Activated CD8-positive, alpha-beta memory T cell treated with anti-CD3 and anti-CD28 coated beads for 36 hours (primary cell): ENCODE measurements around the gene PTPRN2. TPM values are rescaled to one million over a fixed set of nuclear protein-coding genes. Genes with fewer than 3 reads are reported as not detected.

ENCODE experiments used
- CTCF ChIA-PET: fragments of 350-600 bp; sonication (Branson Sonifier 250); formaldehyde crosslinking; loops from one replicate; lab custom pipeline; 2021; ENCODE audit warnings: antibody characterized with exemption; lab: Charles Lee
- POLR2A ChIA-PET: fragments of 350-600 bp; sonication (Branson Sonifier 250); formaldehyde crosslinking; loops from one replicate; lab custom pipeline; 2021; ENCODE audit warnings: antibody characterized with exemption; lab: Charles Lee
- total RNA-seq, 2 experiments: library from RNA; stranded (reverse); gene quantifications; one replicate each; pipeline ENCODE4 v1.2.3, GENCODE V29; 2021

The PTPRN2 gene
- total RNA-seq, 2 experiments from 2014 or later, result 0.36 to 0.44 TPM

DNA sequence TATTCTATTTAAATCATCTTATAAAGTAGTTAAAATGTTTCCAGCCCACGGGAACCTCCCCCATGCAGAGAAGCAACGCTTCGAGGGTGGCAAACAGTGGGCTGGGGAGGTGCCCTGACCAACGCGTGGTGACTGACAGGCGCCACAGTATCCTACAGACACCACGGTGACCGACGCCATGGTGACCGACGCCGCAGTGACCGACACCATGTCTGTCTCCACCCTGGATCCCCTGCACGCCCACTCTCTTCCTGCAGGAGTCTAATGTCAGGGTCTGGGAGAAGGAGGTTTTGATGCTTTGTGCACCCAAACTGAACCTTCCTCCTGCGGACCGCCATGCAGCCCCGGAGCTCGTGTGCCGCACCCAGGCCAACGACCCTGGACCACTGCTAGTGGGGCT lies 464.4 kb downstream of the PTPRN2 start:
- CTCF ChIA-PET, result no interaction called here
- POLR2A ChIA-PET, result no interaction called here

DNA sequence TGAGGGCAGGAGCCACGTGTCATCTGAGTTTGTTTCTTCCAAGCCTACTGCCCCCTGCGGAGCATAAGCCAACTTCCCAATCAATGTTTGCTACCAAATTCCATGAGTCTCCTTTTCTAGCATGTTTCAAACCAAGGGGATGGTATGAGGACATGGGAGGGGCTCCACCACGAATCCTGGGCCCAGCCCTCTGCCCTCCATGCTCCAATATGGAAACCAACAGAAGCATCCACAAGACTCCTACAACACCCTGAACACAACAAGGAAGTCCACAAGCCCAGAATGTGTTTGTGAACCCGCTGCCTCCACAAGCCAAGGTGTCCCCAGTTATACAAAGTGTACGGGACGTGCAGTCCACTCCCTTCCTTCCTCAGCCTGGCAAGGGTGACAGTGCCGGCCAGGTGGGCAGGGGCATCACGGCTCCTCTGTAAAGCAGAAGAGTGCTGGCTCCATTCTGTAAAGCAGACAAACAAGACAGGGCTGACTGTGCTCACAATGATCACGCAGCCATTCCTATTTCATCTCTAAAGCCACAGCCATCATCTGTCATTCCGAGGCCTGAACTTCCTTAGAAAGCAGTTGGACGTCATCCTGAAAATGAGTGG lies 466.1 kb downstream of the PTPRN2 start:
- CTCF ChIA-PET, result no interaction called here
- POLR2A ChIA-PET, result no interaction called here

DNA sequence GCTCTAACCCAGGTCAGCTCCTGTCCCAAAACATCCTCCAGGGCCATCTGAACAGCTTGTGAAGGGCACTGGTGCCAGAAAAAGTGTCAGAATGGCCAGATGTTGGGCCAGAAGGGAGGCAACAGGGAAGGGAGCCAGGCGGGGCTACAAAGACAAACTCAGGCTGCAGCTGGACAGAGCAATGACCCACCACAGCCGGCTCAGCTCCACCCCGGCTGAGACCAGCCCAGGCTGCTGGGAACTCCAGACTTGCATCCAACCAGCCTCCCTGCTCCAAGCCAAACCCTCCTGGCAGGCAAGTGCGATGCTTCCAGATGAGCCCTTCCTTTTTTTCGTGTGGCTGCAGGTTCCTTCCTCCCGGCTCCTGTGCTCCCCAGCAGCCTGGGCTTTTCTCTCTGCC lies 466.9 kb downstream of the PTPRN2 start:
- POLR2A ChIA-PET, result no interaction called here
- CTCF ChIA-PET, result no interaction called here

DNA sequence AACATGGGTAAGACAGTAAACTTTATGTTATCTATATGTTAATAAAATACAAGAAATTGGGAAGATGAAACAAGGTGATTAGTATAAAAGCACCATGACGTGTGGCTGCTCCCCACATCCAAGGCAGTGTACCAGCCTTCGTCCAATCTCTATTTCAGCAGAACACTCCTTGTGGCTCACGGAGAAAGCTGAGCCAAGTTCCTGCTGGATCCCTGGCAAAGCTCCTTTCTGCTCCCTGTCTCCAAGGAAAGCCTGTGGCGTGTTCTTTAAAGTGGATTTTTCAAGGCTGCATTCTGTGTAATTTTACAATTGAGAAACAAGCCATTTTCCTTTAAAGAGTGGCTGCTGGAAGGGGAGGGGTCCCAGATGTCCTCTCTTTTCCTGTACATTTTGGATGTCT lies 467.3 kb downstream of the PTPRN2 start:
- POLR2A ChIA-PET, result no interaction called here
- CTCF ChIA-PET, result no interaction called here

DNA sequence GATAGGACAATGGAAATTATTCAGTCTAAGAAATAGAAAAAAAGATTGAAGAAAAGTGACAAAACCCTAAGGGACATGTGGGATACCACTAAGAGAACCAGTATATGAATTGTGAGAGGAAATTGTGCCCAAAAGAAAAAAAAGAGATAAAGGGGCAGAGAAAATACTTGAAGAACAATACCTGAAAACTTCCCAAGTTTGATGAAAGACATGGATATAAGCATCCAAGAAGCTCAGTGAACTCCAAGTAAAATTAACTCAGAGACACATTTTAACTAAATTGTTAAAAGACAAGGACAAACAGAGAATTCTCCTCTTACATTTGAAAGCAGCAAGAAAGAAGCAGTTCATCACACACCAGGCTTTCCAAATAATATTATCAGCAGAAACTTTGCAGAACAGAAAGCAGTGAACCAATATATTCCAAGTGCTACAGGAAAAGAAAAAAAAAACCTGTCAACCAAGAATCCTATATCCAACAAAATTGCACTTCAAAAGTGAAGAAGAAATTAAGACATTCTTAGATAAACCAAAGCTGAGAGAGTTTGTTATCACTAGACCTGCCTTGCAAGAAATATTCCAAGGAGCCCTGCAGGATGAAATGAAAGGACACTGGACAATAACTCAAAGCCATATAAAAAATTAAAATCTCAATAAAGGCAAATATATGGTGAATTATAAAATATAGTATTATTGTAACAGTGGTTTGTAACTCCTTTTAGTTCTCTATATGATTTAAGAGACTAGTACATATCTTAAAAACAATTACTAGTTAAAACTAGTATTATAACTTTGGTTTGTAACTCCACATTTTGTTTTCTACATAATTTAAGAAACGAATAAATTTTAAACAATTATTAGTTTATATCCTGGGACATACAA lies 470.0 kb downstream of the PTPRN2 start:
- POLR2A ChIA-PET, result no interaction called here
- CTCF ChIA-PET, result no interaction called here

DNA sequence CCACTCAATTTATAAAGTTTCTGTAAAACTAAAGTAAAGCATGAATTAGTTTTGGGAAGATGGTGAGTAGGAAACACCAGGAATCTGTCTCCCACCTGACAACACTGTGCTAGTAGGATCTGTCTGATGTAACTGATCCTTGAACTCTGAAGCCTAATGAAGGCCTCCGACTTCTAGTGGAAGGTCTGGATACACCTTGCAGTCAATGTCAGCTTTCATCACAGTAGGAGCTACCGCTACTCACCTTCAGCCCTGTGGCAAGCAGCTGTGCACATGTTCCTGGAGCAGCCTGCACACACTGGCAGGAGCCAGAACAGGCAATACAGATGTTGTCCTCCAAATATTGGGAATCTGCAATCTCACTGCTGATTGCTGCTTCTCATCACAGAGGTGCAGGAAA lies 471.4 kb downstream of the PTPRN2 start:
- ChIA-PET CTCF (no interaction called here), POLR2A (no interaction called here)

DNA sequence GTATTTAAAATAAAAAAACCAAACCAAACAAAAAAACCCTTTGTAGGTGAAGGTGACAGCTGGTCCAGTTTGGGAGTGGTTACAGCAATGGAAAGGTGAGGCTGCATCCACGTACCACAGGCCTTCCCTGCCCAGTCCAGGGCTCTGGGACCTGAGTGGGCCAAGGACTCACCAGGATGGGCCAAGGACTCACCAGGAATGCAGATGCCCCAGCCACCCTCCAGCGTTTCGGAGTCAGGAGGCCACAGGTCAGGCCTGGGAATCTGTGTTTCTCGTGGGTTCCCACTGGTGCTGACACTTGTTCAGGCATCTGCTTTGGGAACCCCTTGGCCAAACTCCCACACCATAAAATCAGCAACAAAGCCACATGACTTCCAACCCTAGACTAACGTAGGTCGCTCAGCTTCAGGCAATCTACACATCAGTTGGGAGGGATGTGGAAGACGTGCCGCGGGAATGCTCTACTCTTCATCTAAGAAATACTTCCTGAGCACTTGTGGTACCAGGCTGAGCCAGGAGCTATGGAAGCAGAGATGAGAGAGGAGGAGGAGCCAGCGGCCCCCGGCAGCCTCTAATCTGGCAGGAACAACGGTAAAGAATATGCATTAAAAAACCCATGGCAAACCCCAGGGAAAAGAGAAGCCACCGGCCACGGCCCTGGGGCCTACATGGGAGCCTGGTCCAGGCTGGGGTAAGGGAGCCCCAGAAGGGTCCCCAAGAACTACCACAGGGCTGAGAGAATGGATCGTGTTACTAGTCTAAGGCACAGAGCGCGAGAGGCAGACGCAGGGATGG lies 473.4 kb downstream of the PTPRN2 start:
- ChIA-PET CTCF (no interaction called here), POLR2A (no interaction called here)

DNA sequence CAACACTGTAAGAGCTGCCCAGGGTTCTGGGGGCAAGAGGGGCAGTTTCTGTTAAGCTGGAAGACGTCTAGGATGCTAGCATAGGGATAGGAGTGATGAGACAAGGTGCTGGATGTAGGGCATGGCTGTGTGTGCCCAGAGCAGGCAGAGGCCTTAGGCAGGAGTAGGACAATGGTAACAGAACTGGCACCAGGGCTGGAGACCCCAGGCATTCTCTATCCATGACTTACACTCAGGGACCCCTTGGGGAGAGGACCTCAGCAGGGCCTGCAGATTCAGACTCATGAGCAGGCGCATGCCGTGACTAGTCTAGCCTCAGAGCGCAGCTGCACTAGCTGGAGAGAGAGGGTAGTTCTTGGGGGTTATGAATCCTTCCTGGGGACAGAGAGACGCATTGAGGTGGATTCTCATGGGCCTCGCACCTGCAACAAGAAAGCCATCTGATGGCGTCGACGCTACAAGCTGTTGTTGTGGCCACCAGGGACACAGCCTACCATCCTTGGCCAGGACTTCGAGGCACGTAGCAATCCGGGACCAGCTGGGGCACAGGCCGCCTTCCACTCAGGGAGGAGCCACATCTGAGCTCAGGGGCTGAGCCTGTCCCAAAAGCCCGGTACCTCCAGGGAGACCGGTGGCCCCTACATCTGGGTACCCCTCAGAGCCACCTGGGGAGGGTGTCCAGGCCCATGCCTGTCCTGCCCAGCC lies 474.1 kb downstream of the PTPRN2 start:
- ChIA-PET CTCF (no interaction called here), POLR2A (no interaction called here)

DNA sequence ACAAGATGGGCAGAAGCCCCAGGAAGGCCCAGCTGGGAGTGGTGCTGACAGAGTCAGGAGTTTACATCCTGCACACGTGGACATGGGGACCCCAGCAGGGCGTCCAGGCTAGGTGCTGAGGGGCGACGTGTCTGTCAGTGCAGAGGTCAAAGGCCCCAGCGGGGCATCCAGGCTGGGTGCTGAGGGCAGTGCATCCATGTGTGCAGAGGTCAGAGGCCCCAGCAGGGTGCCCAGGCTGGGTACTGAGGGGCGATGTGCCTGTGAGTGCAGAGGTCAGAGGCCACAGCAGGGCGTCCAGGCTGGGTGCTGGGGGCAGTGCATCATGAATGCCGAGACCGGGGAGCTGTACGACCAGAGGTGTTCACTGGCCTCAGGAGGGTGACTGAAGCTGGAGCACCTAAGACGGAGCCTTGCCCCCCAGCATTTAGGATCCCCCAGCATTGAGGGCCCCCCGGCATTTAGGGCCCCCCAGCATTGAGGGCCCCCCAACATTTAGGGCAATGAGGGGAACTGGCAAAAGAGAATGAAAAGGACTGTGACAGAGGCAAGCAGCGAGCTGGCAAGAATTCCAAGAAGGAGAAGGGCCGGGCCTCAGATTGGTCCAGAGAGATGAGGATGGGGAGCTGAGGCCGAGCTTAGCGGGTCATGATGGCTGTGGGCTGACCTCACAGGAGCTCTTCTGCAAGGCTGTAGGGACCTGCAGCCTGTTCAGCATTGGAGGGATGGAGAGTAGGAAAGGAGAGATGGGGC lies 474.9 kb downstream of the PTPRN2 start:
- CTCF ChIA-PET, result no interaction called here

DNA sequence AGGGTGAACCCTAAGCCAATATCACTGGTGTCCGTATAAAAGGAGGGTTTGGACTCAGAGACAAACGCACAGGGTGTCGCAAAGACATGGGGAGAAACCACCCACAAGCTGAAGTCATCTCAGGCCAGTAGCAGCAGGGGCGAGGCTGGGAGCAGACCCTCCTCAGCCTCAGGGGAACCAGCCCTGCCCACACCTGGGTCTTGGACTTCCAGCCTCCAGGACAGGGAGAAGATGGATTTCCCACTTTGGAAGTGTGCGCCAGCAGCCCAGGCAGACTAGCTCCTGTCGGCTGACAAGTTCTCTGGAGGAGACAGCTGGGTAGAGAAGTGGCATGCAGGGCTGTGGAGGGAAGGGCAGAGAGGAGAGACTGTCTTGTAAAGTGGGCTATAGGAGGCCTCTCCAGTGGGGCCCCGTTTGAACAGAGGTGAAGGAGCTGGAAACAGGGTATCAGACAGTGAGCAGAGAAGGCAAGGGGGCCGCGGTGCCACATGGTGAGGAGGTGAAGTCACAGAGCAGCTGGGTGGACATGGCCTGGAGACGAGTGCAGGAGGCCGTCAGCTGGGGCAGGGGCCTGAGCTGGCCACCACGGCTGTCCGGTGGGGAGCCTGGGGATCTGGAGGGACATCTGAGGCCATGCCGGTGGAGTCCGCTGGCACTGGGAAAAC lies 475.6 kb downstream of the PTPRN2 start:
- POLR2A ChIA-PET, result no interaction called here

More for the DNA sequence above, 474.9 kb downstream of the PTPRN2 start:
- POLR2A ChIA-PET, result no interaction called here

DNA sequence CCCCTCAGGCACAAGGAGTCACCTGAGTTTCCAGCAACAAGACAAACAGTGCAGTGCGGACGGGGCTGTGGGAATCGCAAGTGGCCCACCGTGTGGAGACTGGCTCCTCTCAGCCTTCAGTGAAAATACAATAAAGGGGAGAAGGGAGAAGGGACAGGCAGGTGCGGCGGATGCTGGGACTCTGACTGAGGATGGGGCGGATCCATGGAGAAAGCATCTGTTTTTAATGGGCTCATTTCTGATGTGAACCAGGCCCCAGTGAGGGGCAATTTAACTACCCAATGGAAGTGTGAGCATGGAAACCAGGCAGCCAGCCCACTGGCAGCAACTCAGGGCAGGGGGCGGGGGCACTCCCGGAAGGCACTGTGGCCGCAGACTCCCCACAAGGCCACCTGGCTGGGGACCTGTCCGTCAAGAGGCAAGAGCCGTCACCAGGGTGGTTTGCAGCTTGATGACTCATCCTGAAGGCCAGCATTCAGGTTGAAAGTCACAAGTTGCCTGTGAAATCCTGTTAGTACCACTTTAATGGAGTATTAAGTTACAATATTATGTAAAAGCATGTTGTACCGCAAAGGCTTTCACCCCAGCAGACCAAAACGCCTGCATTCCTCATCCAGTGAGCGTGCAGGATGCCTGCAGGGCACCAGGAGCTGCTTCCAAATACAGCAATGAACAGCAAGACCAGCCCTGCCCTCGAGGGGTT lies 476.4 kb downstream of the PTPRN2 start:
- POLR2A ChIA-PET, result no interaction called here
- CTCF ChIA-PET, result no interaction called here

More for the DNA sequence above, 475.6 kb downstream of the PTPRN2 start:
- CTCF ChIA-PET, result no interaction called here

DNA sequence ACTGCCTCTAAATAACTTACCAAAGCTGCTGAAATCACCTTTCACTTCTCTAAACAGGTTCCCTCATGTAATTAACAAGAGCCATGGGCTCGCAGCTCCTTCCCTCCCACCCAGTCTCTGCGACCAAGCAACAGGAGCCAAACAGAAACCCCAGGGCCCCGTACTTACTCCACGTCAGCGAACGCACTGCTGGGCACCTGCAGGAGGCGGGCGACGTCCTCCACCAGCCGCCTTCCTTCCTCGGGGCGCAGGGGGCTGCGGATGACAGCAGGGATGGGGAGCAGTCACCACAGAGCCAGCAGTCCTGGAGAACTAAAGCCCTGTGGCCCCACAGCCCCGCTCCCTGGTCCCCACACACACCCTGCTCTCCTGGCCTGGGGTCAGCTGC lies 477.0 kb downstream of the PTPRN2 start:
- POLR2A ChIA-PET, result no interaction called here
- CTCF ChIA-PET, result no interaction called here

DNA sequence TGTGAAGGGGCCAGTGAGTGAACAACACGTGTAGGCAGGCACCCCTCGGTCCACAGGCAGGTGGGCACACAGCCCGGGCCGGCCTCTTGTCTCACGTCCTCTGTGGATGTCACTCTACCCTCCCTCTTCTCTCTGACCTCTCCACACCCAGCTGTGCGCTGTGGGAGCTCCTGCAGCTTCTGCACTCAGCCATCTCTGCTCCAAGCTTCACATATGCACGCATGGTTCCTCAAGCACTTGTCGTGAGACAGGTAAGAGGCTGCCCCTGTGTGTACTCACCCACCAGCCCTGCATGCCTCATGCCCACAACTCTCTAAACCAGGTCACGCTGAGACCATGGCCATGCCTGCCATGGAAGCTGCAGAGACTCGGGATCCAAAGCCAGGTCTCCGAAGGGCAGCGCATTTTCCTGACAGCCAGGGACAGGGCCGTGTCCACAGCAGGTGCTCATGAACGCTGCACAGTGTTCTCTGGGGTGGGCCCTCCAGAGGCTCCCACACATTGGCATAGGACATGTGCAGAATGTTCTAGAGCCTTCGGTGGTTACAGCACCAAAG lies 477.5 kb downstream of the PTPRN2 start:
- POLR2A ChIA-PET, result no interaction called here
- CTCF ChIA-PET, result no interaction called here

DNA sequence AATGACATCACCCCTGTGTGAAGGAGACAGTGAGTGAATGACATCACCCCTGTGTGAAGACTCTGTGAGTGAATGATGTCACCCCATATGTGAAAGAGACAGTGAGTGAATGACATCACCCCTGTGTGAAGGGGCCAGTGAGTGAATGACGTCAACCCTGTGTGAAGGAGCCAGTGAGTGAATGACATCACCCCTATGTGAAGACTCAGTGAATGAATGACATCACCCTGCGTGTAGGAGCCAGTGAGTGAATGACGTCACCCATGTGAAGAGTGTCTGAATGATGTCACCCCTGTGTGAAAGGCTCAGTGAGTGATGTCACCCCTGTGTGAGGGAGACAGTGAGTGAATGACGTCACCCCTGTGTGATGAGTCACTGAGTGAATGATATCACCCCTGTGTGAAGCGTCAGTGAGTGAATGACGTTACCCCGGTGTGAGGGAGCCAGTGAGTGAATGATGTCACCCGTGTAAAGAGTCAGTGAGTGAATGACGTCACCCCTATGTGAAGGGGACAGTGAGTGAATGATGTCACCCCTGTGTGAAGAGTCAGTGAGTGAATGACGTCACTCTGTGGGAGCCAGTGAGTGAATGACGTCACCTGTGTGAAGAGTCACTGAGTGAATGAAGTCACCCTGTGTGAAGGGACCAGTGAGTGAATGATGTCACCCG lies 478.1 kb downstream of the PTPRN2 start:
- ChIA-PET POLR2A (no interaction called here), CTCF (no interaction called here)

DNA sequence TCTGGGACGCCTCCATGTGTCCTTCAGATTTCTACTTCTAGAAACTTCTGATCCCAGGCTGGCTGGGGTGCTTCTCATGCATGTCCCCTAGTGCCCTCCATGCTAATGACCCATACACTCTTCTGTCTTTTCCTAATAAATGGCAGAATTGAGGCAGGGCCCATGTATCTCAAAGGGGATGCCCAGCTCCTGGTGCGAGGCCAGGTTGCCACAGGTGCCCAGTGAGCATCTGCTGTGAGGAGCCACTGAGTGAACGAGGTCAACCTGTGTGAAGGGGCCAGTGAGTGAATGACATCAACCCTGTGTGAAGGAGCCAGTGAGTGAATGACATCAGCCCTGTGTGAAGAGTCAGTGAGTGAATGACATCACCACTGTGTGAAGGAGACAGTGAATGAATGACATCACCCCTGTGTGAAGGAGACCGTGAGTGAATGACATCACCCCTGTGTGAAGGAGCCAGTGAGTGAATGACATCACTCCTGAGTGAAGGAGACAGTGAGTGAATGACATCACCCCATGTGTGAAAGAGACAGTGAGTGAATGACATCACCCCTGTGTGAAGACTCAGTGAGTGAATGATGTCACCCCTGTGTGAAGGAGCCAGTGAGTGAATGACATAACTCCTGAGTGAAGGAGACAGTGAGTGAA lies 478.9 kb downstream of the PTPRN2 start:
- ChIA-PET CTCF (no interaction called here), POLR2A (no interaction called here)

DNA sequence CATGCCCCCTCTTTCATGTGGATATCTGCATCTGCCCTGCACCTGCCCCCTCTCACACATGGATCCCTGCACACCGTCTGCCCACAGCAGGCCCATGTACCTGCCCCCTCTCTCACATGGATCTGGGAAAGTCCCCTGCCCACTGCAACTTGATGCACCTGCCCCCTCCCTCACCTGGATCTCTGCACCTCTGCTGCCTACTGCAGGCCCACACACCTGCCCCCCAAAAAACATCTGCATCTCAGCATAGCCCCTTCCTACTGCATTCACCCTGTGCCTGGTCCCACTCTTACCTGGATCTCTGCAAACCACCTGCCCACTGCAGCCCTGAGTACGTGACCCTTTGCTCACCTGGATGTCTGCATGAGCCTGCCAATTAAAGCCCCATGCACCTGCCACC lies 479.8 kb downstream of the PTPRN2 start:
- ChIA-PET POLR2A (no interaction called here), CTCF (no interaction called here)

DNA sequence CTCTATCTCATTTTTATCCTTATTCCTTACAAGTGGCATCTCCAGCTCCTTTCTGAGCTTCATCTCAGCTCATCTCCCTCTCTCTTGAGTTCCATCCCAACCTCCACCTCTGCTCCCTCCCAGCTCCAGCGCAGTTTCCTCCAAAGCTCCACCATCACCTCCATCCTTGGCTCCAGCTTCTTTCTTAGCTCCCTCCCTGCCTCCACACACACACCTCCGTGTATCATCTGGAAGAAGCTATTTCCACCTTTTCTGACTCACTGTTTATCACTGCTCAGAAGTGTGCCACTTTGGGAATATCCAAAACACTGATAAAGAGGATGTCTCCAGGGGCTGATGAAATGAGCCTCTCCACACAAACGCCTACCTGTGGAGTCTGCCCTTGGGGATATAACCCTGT lies 481.4 kb downstream of the PTPRN2 start:
- POLR2A ChIA-PET, result no interaction called here
- CTCF ChIA-PET, result no interaction called here
